PFSK-1 (cell line): ENCODE data around the gene HES3.

Experiments
- FOXP2 ChIP-seq: optimal IDR thresholded peaks from 2 replicates; pipeline ENCODE3; 2011; ENCODE audit warnings: borderline replicate concordance, control low read depth, inconsistent platforms; ENCODE audit not compliant: insufficient read depth; ENCODE audit errors: extremely low read length, extremely low read depth
- POLR2AphosphoS5 ChIP-seq: IDR thresholded peaks from 2 replicates; pipeline ENCODE4 v1.6.1; 2012; ENCODE audit warnings: low read depth, mild to moderate bottlenecking, control low read depth, low read length, moderate library complexity
- SIN3A ChIP-seq: IDR thresholded peaks from 2 replicates; pipeline ENCODE4 v1.6.1; 2012; ENCODE audit warnings: mild to moderate bottlenecking, low read length, moderate library complexity, borderline replicate concordance; ENCODE audit not compliant: insufficient read depth
- TAF1 ChIP-seq: IDR thresholded peaks from 2 replicates; pipeline ENCODE4 v1.6.1; 2012; ENCODE audit warnings: low read length, control low read depth, borderline replicate concordance; ENCODE audit not compliant: insufficient read depth
- TF ChIP-seq, protein P1 (sequence below), 2 experiments: IDR thresholded peaks; 2 replicates each; pipeline versions ENCODE4 v1.6.1 to v1.8.0; 2011 to 2012; ENCODE audit warnings: low read depth in 2 of 2, low read length in 2 of 2, control low read depth in 1 of 2, inconsistent platforms in 1 of 2, mild to moderate bottlenecking in 1 of 2, moderate library complexity in 1 of 2; ENCODE audit not compliant: insufficient read depth in 1 of 2

DNA sequence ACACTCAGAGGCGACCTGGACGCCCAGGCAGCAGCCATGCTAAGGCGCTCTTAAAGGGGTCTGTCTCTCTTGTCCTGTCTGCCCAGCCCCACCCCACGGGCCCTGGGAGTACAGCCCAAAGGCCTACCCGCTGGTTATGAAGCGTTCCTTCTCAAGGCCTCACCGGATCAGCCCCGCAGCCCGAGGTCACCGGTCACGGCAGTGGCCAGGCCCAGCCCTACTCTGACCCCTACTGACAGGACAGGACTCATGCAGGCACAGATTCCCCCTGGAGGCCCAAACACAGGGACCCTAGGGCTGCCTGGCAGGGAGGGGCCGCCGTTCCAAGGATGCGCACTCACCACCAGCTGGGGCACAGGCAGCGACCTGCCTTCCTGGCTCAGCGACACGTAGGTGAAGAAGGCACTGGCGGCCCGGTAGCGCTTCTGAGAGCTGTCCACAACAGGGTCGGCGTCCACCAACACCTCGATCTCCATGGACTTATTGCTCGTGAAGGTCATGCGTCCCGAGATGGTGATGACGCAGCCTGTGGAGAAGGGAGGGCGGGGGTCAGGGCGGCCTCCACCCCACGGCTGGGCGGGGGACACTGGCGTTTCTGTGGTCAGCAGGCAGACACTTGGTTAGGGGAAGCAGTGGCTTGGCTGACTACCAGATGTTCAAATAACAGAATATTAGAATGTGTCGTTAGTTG, 36.9 kb downstream of the HES3 start:
- TF ChIP-seq TAF1 (no peak), POLR2AphosphoS5 (no peak), SIN3A (no peak), FOXP2 (no peak)
- TF ChIP-seq, protein P1, sequence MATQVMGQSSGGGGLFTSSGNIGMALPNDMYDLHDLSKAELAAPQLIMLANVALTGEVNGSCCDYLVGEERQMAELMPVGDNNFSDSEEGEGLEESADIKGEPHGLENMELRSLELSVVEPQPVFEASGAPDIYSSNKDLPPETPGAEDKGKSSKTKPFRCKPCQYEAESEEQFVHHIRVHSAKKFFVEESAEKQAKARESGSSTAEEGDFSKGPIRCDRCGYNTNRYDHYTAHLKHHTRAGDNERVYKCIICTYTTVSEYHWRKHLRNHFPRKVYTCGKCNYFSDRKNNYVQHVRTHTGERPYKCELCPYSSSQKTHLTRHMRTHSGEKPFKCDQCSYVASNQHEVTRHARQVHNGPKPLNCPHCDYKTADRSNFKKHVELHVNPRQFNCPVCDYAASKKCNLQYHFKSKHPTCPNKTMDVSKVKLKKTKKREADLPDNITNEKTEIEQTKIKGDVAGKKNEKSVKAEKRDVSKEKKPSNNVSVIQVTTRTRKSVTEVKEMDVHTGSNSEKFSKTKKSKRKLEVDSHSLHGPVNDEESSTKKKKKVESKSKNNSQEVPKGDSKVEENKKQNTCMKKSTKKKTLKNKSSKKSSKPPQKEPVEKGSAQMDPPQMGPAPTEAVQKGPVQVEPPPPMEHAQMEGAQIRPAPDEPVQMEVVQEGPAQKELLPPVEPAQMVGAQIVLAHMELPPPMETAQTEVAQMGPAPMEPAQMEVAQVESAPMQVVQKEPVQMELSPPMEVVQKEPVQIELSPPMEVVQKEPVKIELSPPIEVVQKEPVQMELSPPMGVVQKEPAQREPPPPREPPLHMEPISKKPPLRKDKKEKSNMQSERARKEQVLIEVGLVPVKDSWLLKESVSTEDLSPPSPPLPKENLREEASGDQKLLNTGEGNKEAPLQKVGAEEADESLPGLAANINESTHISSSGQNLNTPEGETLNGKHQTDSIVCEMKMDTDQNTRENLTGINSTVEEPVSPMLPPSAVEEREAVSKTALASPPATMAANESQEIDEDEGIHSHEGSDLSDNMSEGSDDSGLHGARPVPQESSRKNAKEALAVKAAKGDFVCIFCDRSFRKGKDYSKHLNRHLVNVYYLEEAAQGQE (IDR thresholded peaks at IDR 0.05; ENCODE audit: insufficient read depth in 1 of 2, low read depth in 2 of 2, low read length in 2 of 2) = no peak
